Activated T-cell treated with anti-CD3 and anti-CD28 coated beads, Interleukin-2, amount 50 U/mL, for 48 hours (primary cell): ENCODE measurements around the gene GLYR1.
"Not testable (repeated sequence)": the region's sequence is repeated elsewhere in the genome, so short reads cannot be mapped to it uniquely, and the experiment has no call there.

Experiments
- DNase-seq, 2 experiments: peaks; one replicate each; pipeline ENCODE4 v3.0.0-alpha.2; 2020

The GLYR1 gene

GRCh38 chr16:4785758-4786433 lies 61.2 kb downstream of the GLYR1 start:
- DNase-seq: no peak

- DNase-seq: not testable (repeated sequence)
These were observed 62.6 kb downstream of the GLYR1 start for GRCh38 chr16:4784444-4784987.

- DNase-seq: no peak
These were observed 63.1 kb downstream of the GLYR1 start for GRCh38 chr16:4783951-4784336.

GRCh38 chr16:4783251-4783950 lies 63.7 kb downstream of the GLYR1 start:
- no peak for DNase-seq

- DNase-seq: no peak
These were observed 66.9 kb downstream of the GLYR1 start for GRCh38 chr16:4780235-4780634.

- DNase-seq: no peak
These were observed 69.1 kb downstream of the GLYR1 start for GRCh38 chr16:4778050-4778392.

- no peak for DNase-seq
These were observed 69.6 kb downstream of the GLYR1 start for GRCh38 chr16:4777339-4778049.

- DNase-seq: no peak
These were observed 70.9 kb downstream of the GLYR1 start for GRCh38 chr16:4776141-4776705.

GRCh38 chr16:4775005-4775404 lies 72.1 kb downstream of the GLYR1 start:
- DNase-seq: no peak

GRCh38 chr16:4772351-4772750 lies 74.7 kb downstream of the GLYR1 start:
- DNase-seq: no peak

GRCh38 chr16:4771646-4772045 lies 75.4 kb downstream of the GLYR1 start:
- DNase-seq: no peak

GRCh38 chr16:4769306-4769638 lies 77.8 kb downstream of the GLYR1 start:
- DNase-seq: no peak

- DNase-seq: peak; percentile 96 to 97
These were observed 78.4 kb downstream of the GLYR1 start for GRCh38 chr16:4768549-4769305.

GRCh38 chr16:4767872-4768548 lies 79.1 kb downstream of the GLYR1 start:
- DNase-seq: peak in 1 of 2 experiments; percentile 35

- peak; percentile 99 to 100 for DNase-seq
These were observed 80.0 kb downstream of the GLYR1 start, which contains the start of gene ZNF500 for GRCh38 chr16:4766875-4767628. TSS of gene ZNF500 (minus strand) at chr16:4767162. CDS start at chr16:4765978, 1,184 bp downstream.

GRCh38 chr16:4765511-4766474 lies 81.3 kb downstream of the GLYR1 start:
- no peak for DNase-seq

- DNase-seq: no peak
These were observed 83.3 kb downstream of the GLYR1 start for GRCh38 chr16:4763791-4764190.

- DNase-seq: no peak
These were observed 84.9 kb downstream of the GLYR1 start for GRCh38 chr16:4762205-4762604.

GRCh38 chr16:4760221-4760910 lies 86.7 kb downstream of the GLYR1 start:
- DNase-seq: no peak
